GM12864 (cell line): ENCODE data around the gene TIMM44.
"Not testable (repeated sequence)": the region's sequence is repeated elsewhere in the genome, so short reads cannot be mapped to it uniquely, and the experiment has no call there.

Source experiments
- DNase-seq: peaks from one replicate; pipeline ENCODE4 v3.0.0-alpha.2; 2011; ENCODE audit warnings: low read depth
- H3K4me3 ChIP-seq: 2 replicates; pipeline ENCODE4 v1.5.1; 2011; ENCODE audit warnings: mild to moderate bottlenecking, low read depth, low read length, control low read depth
- TF ChIP-seq, protein P1 (sequence below): IDR thresholded peaks from 2 replicates; pipeline ENCODE4 v1.5.1; 2011; ENCODE audit warnings: low read depth, mild to moderate bottlenecking, moderate library complexity, low read length, control low read depth, inconsistent platforms; ENCODE audit errors: missing control alignments

The TIMM44 gene

DNA sequence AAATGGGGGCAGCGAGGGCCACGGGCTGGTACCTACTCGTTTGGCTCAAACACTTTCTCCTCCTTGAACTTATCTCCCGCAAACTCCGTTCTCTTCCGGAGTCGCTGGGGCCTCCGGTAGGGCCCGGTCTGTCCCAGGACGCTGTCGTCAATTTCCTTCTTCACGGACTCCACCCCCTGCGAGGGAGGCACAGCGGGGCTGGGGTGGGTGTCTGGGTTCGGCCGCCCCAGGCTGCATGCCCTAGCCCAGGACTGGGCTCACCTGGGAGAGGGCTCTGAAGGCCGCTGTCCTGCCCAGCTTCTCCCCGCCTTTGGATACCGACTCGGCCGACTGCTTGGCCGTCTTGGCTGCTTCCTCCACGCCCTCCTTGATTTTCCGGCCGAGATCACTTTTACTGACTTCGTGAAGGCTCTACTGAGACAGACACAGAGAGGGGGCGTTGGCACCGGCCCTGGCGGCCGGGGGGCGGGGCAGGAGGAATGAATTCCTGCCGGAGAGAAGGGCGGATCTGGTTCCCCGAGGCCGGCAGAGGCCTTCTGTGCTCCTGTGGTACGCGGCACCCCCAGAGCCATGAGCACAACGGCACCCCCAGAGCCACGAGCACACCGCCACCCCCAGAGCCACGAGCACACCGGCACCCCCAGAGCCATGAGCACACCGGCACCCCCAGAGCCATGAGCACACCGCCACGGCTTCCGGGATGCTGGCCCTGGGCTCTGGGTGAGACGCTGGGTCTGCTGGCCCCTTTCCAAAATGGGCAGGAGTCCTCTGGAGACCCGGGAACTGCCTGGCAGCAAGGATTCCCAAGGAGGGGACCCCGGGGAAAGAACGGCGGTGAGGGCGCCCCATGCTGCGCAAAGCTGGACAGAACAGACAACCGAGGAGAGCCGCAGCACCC lies 9.4 kb downstream of the TIMM44 start:
- DNase-seq = no peak
- H3K4me3 ChIP-seq = no peak overlapping the region
- TF ChIP-seq, protein P1, sequence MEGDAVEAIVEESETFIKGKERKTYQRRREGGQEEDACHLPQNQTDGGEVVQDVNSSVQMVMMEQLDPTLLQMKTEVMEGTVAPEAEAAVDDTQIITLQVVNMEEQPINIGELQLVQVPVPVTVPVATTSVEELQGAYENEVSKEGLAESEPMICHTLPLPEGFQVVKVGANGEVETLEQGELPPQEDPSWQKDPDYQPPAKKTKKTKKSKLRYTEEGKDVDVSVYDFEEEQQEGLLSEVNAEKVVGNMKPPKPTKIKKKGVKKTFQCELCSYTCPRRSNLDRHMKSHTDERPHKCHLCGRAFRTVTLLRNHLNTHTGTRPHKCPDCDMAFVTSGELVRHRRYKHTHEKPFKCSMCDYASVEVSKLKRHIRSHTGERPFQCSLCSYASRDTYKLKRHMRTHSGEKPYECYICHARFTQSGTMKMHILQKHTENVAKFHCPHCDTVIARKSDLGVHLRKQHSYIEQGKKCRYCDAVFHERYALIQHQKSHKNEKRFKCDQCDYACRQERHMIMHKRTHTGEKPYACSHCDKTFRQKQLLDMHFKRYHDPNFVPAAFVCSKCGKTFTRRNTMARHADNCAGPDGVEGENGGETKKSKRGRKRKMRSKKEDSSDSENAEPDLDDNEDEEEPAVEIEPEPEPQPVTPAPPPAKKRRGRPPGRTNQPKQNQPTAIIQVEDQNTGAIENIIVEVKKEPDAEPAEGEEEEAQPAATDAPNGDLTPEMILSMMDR = no peak

DNA sequence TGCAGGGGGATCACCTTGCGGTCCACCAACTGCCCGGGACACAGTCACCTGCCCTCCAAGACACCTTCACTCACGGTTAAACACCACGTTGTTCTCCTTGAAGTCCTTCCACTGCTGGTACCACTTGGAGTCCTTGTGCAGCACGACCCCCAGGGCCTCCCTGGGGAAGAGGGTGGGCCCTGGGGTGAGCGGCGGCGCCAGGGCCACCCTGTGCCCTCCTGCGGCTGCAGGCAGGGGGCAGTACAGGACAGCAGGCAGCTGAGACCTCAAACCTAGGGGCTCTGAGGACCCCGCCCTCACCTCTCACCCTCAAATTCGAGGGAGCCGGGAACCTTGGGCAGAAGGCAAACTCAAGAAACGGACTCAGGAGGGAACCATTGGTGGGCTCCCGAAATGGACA lies 10.1 kb downstream of the TIMM44 start:
- no peak for DNase-seq
- TF ChIP-seq, protein P1 = no peak

DNA sequence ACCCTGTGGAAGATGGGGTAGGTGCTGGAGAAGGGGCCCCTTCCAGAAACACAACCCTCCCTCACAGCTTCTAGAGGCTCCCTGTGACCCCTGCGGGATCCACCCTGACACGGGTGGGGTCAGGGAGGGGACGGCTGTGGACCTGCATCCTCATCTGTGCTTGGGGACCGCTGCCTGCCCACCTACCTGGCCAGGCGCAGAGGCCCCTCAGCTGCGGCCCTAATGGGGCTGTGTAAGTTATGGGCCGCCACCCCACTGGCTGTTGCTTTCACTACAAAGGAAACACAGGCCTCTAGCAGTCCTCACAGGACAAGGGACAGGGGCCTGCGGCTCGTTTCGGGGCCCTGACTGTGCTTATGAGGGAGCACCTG lies 10.6 kb downstream of the TIMM44 start:
- TF ChIP-seq, protein P1 = no peak
- H3K4me3 ChIP-seq = no peak overlapping the region
- DNase-seq = no peak

More for the DNA sequence above, 10.1 kb downstream of the TIMM44 start:
- H3K4me3 ChIP-seq = no peak overlapping the region

DNA sequence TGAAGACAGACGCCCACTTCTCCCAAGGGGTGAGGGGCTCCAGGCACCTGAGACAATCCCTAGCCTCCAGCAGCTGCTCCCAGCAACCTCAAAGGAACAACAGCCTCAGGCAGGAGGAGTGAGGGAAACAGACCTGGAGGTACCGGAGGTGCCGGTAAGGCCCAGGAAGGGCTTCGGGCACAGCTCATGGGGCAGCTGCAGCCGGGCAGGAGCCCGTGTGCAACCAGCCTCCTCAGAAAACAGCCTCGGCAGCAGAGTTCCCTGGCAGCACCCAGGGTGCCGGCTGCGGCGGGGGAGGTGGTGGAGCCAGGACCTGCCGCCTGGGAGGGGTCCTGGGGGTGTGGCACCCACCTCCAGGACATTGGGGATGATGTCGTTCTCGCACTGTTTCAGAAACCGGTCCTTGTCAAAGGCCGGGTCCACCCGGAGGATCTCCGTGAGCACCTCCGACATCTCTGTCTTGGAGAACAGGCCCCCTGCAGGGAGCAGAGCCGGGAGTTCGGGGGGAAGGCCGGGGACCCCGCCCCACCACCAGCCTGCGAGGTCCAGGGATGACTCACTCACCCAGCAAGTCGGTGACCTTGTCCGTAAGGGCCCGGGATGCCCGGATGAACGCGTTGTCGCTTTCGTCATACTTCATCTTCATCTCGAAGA lies 11.1 kb downstream of the TIMM44 start:
- TF ChIP-seq, protein P1 = no peak
- no peak for DNase-seq
- no peak overlapping the region for H3K4me3 ChIP-seq

DNA sequence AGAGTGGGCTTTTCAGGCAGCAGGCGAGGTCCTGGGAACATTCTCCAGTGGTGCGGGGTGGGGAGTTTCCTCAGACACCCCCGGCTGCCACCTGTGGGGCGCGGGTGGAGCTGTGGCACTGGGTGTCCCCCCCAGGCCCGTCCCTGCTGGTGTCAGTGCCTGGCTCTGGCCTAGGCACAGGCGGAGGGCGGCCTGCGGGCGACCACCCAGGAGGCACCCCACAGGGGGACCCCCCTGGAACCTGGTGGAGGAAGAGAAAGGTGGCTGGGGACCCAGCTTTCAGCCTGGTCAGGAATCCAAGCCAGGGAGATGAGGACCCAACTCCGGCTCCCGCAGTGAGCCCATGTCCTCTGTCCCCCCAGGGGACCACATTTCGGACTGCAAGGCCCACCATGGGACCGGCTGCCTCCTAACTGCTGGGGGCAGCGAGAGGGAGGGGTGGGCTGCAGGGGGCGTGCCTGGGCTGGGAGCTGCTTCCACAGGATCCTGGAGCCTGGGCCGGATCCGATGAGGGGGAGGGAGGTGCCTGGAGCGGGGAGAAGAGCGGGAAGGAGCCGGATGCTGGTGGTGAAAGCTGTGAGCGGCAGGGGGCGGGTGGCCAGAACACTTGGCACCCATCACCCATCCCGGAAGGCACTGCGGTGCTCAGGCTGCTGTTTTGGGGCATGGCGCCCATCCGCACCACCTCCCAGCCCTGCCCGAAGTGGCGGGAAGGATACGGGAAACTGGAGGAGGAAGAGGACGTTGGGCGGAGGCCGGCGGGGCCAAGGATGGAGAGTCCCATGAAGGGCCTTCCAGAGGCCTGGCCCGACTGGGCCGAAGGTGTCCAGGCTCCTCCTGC lies 12.0 kb downstream of the TIMM44 start:
- H3K4me3 ChIP-seq = no peak overlapping the region
- no peak for DNase-seq
- TF ChIP-seq, protein P1 = no peak

DNA sequence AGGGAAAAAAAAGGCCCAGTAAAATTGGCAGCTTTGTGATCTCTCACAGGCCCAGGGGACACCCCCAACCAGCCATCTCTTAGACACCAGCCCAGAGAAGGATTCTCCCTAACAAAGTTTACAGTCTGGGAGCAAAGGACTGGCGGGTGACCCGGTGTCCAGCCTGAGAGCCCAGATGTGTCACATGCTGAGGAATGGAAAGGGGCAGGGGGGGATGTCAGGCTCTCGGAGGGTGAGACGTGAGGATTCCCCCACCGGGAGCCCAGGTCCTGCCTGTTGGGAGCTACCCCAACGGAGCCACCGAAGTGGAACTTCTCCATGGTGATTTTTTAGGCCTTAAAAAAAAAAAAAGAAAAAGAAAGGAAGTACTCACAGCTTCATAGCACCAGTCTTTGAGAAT lies 12.7 kb downstream of the TIMM44 start:
- no peak overlapping the region for H3K4me3 ChIP-seq
- TF ChIP-seq, protein P1 = no peak
- DNase-seq = no peak

DNA sequence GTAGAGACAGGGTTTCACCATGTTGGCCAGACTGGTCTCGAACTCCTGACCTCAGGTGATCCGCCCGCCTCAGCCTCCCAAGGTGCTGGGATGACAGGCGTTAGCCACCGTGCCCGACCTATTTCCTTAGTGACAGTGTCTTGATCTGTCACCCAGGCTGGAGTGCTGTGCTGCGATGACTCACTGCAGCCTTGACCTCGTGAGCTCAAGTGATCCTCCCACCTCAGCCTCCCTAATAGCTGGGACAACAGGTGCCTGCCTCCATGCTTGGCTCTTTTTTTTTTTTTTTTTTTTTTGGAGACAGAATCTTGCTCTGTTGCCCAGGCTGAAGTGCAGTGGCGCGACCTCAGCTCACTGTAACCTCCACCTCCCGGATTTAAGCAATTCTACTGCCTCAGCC lies 13.4 kb downstream of the TIMM44 start:
- not testable (repeated sequence) for DNase-seq, H3K4me3 ChIP-seq
